BJ (cell line): ENCODE measurements around the gene SLC38A11. TPM values are rescaled to one million over a fixed set of nuclear protein-coding genes. Genes with fewer than 3 reads are reported as not detected.

ENCODE experiments used
- CTCF ChIA-PET: fragments of 350-600 bp; formaldehyde crosslinking; extraction: SDS; loops from one replicate; lab custom pipeline; 2021; ENCODE audit warnings: antibody characterized with exemption, inconsistent platforms; lab: Yijun Ruan, JAX
- POLR2A ChIA-PET: fragments of 300-600 bp; sonication (Branson Sonifier 250); formaldehyde crosslinking; extraction: SDS; loops from one replicate; lab custom pipeline; 2021; ENCODE audit warnings: antibody characterized with exemption; lab: Charles Lee
- DNase-seq: peaks from one replicate; pipeline ENCODE4 v3.0.0-alpha.2; 2011; ENCODE audit warnings: low read depth
- H3K27me3 ChIP-seq: 2 replicates; pipeline ENCODE4 v1.6.0; 2011; ENCODE audit warnings: low read length; ENCODE audit not compliant: control insufficient read depth, insufficient read depth
- H3K36me3 ChIP-seq: 2 replicates; pipeline ENCODE4 v1.5.1; 2011; ENCODE audit warnings: low read length; ENCODE audit not compliant: control insufficient read depth, insufficient read depth
- H3K4me3 ChIP-seq: 2 replicates; pipeline ENCODE4 v1.5.1; 2011; ENCODE audit warnings: low read depth, mild to moderate bottlenecking, control low read depth, low read length
- polyA plus RNA-seq: library from polyadenylated mRNA; depleted of rRNA; stranded (reverse); fragments of >200 nt; gene quantifications from 2 replicates; pipeline ENCODE4 v1.2.3, GENCODE V29; 2011
- TF ChIP-seq, protein P1 (sequence below): IDR thresholded peaks from 2 replicates; pipeline ENCODE4 v1.5.1; 2011; ENCODE audit warnings: low read depth, mild to moderate bottlenecking, control low read depth, inconsistent platforms, low read length, moderate library complexity; ENCODE audit not compliant: insufficient read depth

SLC38A11 gene
- polyA plus RNA-seq, 1 experiment, result 59.2 TPM

DNA sequence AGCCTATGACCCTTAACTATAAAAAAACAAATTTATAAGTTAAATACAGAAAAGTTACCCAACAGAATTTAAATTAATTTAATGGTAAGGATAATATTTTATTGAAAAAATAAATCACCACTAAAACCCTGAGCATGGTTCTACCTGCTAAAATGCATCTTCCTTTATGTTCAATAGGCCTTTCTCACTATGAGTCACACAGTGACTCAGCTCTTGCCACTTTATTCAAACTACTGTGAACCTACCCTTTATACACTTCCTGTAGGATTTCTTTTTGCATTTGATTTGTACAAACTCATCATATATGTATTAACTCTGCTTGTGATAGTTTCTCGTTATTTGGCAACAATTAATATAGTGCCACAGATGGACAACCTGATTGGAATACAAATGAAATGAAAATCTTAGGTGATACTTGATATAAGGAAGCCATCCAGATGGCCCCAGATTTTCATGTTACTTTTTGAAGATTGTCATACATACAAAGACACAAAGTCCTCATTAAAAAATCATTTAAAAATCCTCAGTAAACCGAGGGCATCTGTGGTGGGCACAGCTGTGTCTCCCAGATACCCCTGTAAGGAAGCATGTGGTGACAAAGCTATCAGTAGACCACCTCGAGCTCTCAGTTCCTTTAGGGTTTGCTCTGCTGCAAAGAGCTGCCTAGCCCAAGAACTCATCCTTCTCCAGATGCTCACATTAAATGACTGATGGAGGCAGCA is 58.5 kb downstream of the SLC38A11 start:
- ChIA-PET CTCF (interaction anchor here (0.6 to 1.3 kb wide), 7 partner anchors 15 to 160 kb away, joined by 3 to 4 read pairs (median 3); no protein-coding TSS in a partner anchor), POLR2A (no interaction called here)
- H3K36me3 ChIP-seq, result no peaks in the 10 kb centered on the region
- DNase-seq, result no peak
- TF ChIP-seq, protein P1, sequence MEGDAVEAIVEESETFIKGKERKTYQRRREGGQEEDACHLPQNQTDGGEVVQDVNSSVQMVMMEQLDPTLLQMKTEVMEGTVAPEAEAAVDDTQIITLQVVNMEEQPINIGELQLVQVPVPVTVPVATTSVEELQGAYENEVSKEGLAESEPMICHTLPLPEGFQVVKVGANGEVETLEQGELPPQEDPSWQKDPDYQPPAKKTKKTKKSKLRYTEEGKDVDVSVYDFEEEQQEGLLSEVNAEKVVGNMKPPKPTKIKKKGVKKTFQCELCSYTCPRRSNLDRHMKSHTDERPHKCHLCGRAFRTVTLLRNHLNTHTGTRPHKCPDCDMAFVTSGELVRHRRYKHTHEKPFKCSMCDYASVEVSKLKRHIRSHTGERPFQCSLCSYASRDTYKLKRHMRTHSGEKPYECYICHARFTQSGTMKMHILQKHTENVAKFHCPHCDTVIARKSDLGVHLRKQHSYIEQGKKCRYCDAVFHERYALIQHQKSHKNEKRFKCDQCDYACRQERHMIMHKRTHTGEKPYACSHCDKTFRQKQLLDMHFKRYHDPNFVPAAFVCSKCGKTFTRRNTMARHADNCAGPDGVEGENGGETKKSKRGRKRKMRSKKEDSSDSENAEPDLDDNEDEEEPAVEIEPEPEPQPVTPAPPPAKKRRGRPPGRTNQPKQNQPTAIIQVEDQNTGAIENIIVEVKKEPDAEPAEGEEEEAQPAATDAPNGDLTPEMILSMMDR, result no peak
- H3K4me3 ChIP-seq, result no peak overlapping the region
- no peaks in the 10 kb centered on the region for H3K27me3 ChIP-seq

DNA sequence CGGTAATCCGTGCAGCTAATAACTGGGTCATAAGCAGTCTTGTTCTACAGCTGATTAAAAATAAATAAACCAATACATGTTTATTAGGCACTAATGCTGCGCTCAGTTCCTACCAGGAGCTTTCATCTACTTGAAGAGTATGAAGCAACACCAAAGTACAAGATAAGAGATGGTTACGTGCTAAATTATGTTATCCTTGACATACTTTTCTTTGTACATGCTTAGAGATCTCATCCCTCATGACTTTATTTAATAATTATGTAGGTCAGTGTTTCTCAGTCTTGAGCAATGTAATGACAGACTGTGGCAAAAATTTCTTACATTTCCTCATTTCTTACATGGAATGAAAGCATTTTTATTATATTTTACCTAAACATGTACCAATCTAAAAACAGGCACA is 59.1 kb downstream of the SLC38A11 start:
- TF ChIP-seq, protein P1, result no peak
- POLR2A ChIA-PET, result no interaction called here
- Histone ChIP-seq H3K27me3 (no peaks in the 10 kb centered on the region), H3K36me3 (no peaks in the 10 kb centered on the region), H3K4me3 (no peak overlapping the region)
- CTCF ChIA-PET, result interaction anchor here (0.6 to 1.3 kb wide), 6 partner anchors 14 to 159 kb away, joined by 3 to 4 read pairs (median 3); no protein-coding TSS in a partner anchor
- DNase-seq, result no peak

DNA sequence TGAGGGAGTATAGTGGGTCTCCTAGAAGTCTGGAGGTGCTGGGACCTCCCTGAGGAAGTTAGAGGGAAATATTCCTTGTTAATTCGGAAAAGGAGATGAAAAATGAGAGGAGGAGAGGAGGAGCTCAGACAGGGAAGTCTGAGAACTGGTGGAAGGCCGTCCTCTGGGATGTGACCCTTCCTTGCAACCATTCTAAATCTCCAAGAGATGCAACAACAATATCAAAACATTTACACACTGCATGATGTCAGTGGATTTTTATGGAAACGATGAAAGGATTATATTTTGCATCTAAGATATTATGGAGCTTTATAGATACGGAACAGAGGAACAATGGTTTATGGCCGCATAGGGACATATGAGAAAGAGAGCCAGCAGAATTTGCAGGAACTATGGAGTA is 63.9 kb downstream of the SLC38A11 start:
- ChIA-PET POLR2A (no interaction called here), CTCF (interaction anchor here (1.2 to 1.7 kb wide), 3 partner anchors 9 to 49 kb away, joined by 3 to 8 read pairs (median 5); partner anchors contain the start of gene COBLL1)
- H3K4me3 ChIP-seq, result no peak overlapping the region
- H3K27me3 ChIP-seq, result no peaks in the 10 kb centered on the region
- DNase-seq, result no peak
- TF ChIP-seq, protein P1, result no peak
- H3K36me3 ChIP-seq, result no peaks in the 10 kb centered on the region

DNA sequence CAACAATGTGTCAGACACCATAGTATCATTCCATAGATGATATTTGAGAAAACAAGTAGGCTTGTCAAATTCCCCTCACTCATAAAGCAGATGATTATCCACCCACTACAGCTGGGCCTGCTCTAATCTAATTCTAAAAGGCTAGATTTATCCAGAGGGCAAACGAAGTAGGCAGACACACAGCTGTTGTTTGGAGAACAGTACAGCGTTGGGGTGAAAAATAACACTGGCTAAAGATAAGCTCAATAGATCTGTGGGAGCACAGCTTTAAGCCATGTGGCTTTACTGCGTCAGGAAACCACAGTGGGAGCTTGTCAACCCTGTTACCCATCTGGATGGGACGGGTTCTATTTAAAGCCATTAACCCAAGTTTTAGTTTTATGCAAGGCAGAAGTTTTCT is 64.8 kb downstream of the SLC38A11 start:
- CTCF ChIA-PET, result interaction anchor here (1.7 kb wide), 1 partner anchor 8 kb away, joined by 5 read pairs; no protein-coding TSS in a partner anchor
- DNase-seq, result no peak
- no peaks in the 10 kb centered on the region for H3K36me3 ChIP-seq
- TF ChIP-seq, protein P1, result no peak
- POLR2A ChIA-PET, result no interaction called here
- H3K27me3 ChIP-seq, result no peaks in the 10 kb centered on the region
- H3K4me3 ChIP-seq, result no peak overlapping the region

DNA sequence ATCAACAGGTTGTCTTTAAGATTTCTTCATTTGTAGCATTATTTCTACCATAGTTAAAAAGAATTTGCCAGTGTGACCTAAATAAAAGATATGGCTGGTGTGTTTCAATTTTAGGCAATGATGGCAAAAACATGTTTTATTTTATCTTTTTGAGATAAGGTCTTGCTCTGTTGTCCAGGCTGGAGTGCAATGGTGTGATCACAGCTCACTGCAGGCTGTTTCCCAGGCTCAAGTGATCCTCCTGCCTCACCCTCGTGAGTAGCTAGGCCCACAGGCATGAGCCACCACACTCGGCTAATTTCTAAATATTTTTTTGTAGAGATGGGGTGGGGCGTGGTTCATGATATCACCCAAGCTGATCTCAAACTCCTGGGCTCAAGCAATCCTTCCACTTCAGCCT is 66.7 kb downstream of the SLC38A11 start:
- TF ChIP-seq, protein P1, result no peak
- POLR2A ChIA-PET, result no interaction called here
- no peaks in the 10 kb centered on the region for H3K27me3 ChIP-seq
- no peak for DNase-seq
- CTCF ChIA-PET, result no interaction called here
- no peaks in the 10 kb centered on the region for H3K36me3 ChIP-seq
- no peak overlapping the region for H3K4me3 ChIP-seq
